ENCODE results near the gene CEMIP. TPM values are rescaled to one million over a fixed set of nuclear protein-coding genes. Genes with fewer than 3 reads are reported as not detected.

Gene CEMIP
- total and polyA plus RNA-seq, 2 of the 13 experiments (the other 11 are each of a cell fraction or from before 2014, with no cell fraction given): 4.3 to 28.5 TPM

GRCh38 chr15:80846031-80846815 lies 67.1 kb downstream of the CEMIP start (continued):
- TF ChIP-seq ATF4 (CRISPR knock-in tag; IDR thresholded peaks at IDR 0.05) (no peak), NCOR1 (IDR thresholded peaks at IDR 0.05; ENCODE audit: borderline replicate concordance, low read length) (no peak), HNF1A (IDR thresholded peaks at IDR 0.05; ENCODE audit: low read depth) (no peak), HNF1A (CRISPR knock-in tag; IDR thresholded peaks at IDR 0.05; ENCODE audit: borderline replicate concordance) (no peak), ZBTB37 (CRISPR knock-in tag; IDR thresholded peaks at IDR 0.05) (no peak), ZNF558 (CRISPR knock-in tag; IDR thresholded peaks at IDR 0.05; ENCODE audit: borderline replicate concordance) (no peak), TP53 (CRISPR knock-in tag; conservative IDR thresholded peaks at IDR 0.05) (no peak)
